Effector CD4-positive, alpha-beta T cell (primary cell): ENCODE measurements around the gene GNAO1.

ENCODE experiments used
- DNase-seq: peaks from one replicate; pipeline ENCODE4 v3.0.0-alpha.2; 2020

GNAO1 gene

DNA sequence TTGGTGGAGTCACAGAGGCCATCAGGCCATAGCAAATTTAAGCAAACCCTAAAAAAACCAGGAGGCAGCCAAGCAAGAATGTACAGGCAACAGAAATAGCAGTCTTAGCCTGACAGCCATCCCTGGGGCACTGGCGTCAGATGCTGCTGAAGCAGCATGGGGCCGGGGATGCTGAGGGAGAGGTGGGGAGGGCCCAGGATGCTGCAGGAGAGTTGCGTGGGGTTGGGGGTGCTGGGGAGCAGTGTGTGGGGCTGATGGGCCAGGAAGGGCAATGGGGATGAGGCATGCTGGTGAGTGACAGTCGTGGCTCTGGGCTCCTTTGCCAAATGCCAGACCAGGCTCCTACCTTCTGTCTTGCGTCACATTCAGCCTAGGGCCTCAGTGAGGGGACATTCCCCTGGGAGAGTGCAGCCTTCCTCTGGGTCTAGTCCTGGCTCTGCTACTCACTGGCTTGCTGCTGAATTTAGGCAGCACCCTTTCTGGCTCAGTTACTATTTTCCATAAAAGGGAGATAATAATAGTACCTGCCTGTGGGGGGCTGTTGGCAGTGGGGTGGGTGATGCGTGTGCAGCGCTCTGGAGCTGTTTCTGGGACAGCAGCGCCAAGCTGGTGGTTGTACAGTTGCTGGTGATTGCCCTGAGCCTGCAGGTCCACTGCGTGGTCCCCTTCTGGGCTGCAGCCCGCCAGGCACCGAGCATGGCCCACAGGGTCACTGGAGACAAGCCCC, 146.0 kb downstream of the GNAO1 start:
- DNase-seq: no peak

DNA sequence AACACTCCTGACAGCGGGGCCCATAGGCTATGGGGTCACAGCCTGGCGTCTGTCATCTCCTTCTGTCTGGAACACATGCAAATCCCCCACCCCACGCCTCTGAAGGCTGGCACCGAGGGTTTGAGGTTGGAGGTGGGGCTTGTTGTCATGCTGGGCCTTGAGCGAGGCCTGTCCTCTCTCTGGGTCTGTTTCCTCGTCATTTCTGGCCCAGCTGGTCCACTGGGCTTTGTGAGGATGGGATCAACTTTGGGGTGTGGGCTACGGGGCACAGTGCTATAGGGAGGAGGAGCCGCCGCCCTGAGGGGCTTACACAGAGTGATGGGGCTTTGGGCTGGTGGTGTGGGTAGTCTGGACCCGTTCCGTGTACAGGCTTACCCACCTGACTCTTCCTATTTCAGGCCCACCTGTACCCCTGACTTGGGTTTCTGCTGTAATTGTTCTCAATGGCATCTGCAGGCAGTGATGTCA, 146.6 kb downstream of the GNAO1 start:
- no peak for DNase-seq

DNA sequence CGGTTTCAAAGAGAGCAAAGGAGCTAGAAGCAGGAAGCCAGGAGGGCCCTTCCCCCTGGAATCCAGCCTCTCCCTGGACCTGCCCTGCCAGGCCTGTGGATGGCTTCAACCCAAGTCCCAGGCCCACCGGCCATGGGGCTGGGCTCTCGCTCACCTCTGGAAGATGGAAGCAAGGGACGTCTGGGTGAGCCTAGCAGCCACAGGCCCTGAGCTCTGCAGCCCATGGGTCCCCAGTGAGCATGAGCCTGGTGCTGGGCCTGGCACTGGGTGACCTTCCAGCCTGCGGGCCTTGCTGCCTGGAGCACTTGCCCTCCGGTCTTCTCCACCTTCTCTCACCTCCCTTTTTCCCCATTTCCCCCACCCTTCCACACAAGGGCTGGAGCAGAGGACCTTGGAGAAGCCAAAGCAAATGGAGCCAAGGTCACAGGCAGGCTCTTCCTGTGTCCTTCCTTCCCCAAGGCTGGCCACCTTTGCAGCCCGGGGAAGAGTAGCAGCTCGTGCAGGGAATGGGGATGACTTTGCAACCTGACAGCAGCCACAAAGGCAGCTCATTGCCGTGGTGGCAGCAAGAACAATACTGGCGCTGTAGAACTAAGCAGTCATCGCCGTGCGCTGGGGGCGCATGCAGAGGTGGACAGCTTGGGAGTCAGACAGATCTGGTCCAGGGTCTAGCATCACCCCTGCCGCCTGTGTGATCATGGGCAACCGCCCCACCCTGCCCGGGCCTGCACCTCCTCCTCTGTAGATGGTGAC, 147.5 kb downstream of the GNAO1 start:
- no peak for DNase-seq

DNA sequence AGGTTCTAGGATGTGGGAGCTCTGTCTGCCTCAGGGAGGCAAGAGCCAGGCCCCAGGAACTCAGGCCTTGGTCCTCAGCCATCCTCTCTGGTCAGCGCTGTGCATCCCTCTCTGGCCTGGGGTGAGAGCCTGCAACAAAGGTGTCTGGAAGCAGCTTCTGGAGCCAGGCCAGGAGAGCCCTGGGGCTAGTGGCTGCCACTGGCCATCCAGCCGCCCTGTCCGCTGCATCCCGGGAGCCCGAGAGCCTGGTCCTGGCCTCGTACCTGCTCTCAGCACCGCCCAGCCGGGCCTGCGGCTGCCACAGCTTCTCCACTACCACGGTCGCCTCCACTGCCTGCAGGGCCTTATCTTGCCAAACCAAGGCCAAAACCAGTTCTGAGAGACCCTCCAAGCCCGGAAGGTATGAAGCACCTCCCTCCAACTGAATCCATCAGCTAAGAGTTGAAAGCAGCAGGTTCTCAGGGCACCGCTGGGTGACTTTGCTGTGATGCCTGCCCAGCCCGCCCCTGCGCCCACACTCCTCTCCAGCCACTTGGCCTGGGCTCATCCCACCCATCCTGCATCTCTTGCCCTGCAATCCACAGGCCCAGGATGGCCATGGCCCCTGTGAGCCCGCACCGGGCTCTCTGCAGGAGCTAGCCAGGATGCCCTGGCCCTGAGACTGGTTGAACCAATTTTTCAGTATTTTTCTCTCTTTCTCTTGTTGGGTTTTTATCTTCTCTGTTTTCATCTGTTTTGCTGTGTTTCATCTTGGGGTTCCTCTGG, 148.3 kb downstream of the GNAO1 start:
- DNase-seq: no peak

DNA sequence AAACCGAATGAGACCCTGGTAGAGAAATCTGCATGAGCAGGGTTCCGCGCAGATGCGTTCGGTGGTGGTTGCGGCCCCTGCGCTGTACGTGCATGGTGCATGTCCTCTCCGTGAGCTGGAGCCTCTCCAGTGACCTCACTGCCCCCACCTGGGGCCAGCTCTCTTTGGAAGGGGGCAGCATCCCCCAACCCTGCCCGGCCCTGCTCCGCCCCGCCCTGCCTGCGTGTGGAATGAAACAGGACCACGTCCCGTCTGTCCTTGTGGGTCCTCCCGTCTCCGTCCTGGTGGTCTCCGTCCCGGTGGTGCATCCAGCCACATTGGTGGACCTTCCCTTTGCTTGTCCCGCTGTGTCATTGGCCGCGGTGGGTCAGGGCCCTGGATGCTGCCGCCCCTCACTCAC, 149.1 kb downstream of the GNAO1 start:
- DNase-seq: no peak

DNA sequence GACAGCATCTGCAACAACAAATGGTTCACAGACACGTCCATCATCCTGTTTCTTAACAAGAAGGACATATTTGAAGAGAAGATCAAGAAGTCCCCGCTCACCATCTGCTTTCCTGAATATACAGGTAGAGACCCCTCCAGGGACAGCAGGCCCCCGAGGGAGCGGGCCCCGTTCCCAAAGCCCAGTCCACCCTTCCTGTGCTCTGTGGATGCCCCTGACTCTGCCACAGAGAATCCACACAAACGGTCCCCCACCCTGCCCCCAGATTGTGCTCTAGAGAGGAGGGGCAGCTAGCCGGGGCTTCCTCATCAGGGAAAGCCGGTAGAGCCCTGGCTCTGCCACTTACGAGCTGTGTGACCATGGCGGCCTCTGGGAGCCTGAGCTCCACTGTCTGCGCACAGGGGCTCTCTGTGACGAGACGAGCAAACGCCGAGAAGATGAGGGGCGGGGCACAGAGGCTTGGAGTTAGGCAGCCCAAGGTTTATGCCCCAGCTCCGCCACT, 149.6 kb downstream of the GNAO1 start:
- no peak for DNase-seq

DNA sequence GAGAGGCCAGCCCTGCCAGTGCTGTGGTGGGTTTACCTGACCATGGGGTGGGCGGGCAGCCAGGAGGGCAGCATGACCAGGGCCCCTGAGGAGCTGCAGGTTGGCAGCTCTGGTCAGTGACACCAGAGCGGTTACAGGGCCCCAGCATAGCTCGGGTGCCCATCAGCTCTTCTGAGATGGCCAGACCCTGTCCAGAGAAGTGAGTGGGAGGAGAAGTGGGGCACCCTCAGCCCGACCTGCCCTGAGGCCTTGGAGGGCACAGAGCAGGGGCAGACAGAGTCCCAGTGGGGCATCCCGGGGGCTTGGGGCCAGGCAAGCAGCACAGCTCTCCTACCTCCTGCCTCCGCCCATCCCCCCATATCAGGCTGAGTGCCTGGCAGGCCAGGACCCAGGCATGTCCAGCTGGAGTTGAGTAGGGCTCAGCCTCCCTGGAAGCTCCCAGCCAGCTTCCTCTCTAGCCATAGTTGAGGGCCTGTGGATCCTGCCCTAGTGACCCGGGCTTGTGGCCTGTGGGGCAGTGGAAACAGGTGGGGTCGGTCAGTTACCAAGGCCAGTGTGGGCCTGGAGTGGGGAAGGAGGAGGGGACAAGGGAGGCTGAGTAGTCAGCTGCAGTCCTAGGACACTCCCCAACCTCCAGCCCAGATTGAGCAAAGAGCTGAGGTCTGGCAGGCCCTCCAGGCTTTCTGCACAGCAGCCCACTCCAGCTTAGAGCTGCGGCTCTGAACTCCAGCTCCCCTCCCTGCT, 150.5 kb downstream of the GNAO1 start:
- DNase-seq: no peak

DNA sequence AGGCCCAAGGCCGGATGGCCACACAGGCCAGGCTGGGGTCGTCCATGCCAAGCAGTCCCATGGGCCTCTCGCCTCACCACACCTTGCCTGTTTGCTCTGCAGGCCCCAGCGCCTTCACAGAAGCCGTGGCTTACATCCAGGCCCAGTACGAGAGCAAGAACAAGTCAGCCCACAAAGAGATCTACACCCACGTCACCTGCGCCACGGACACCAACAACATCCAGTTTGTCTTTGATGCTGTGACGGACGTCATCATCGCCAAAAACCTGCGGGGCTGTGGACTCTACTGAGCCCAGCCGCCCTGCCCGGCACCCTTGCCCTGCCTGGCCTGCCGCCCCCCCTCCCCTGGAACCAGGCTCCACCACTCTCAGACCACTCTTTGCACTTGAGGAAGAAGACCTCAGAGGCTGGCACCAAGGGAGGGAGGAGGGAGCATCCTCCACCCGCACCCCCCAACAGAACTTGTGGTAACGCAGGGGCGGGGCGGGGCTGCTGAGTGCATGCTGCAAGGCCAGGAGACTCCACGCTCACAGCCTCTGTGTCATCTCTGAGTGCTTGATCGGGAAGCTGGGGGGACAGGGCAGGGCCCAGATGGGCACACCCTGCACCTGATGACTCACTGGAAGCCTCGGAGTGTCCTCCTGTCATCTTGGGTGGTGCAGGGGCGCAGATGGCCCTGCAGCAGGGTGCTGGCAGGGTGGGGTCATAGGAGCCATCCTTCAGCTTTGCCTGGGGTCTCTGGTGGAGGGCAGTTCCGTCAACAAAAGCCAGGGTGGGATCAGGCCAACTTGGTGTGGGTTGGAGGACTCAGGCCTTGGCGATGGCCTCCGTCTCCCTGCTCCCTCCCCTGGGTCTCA, 152.6 kb downstream of the GNAO1 start:
- no peak for DNase-seq

DNA sequence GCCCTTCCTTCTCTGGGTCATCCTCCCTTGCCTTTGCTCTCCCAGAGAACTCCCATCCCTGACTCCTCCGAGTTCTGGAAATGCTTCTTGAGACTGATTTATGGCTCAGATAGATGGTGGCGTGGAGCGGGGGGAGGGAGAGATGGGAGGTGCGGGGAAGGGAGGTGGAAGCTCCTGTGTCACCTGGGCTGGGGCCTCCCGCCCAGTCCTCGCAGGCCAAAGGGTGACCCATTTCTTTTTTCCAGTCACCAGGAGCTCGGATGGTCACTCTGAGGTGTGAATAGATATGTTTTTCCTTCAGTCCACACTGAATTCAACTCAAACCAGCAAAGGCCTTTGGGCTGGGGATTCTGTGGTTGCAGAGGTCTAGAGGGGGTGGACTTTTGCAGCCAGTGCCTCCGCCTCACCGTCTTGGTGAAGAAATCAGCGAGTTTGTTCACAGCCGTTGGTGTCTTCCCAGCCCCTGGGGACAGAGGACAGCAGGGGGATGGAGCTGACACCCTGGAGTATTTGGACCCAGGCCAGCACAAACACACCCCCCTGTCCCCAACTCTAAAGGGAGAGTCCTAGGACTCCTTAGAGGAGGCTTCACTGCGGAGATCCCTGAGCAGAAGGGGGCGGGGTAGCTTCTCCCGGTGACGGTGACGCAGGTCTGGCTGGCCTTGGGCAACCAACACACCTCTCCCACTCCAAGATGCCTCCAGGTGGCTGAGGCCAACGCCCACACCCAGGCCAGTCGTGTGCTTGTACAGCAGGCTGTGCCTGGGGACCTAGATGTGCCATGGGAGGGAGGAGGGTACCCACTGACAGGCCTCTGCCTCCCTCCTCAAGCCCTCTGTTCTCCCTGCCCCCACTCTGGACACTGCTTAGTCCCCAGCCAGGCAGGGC, 153.5 kb downstream of the GNAO1 start:
- no peak for DNase-seq

DNA sequence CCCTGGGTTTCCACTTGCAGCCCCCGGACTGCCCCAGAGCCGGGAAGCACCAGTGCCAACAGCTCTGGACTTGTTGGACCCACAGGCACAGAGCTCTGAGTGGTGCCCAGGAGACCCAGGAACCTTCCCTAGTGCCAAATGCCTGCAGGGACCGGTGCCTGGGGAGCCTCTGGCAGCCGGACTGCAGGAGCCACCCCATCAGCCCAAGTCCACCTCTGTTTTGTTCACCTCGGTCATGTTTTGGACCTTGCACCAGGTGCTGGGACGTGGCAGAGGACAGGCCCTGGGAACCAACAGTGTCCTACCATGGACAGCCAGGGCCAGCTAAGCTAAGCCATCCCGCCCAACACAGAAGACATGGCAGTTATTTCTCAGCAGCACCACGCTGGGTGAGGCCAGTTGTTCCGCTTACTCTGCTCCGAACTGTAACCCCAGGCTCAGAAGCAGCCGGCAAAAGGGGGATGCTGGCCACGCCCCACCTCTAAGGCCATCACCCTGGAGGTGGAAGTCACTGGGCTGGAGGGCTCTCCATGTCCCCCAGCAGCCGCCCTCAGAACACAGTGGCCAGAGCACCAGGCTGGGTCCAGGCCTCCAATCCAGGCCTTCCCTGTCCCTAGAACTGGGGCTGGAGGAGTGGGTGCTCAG, 154.2 kb downstream of the GNAO1 start:
- no peak for DNase-seq

DNA sequence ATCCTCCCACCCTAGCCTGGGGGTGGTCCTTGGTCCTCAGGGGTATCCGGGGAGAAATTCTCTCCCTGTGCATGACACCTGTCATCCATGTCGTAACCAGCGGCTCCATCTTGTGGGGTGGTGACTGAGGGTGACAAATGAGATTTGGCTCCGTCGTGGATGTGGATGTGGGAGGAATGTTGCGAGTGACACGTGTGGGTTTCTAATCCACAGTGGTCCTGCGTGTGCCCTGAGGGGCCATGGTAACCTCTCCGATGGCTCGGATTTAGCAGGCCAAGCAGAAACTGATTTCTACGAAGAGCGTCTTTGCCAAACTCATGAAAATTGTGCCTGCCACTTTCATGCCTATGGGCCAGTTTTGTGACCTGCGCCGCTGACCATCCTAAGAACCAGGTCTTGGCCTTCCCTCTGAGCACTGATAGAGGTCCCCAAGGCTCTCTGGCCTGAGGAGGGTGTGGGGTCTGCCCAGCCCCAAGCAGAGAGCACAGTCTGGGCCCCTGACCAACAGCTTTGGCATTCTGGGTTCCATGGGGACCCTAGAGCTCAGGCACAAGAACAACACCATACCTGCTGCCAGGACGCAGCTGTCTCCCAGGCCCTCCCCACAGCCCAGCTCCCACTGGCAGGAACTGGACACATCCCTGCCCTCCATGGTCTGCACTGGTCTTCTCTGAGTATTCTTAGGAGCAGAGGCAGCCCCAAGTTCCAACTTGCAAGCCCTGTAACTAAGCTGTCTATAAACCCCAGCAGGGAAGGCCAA, 155.0 kb downstream of the GNAO1 start:
- no peak for DNase-seq

DNA sequence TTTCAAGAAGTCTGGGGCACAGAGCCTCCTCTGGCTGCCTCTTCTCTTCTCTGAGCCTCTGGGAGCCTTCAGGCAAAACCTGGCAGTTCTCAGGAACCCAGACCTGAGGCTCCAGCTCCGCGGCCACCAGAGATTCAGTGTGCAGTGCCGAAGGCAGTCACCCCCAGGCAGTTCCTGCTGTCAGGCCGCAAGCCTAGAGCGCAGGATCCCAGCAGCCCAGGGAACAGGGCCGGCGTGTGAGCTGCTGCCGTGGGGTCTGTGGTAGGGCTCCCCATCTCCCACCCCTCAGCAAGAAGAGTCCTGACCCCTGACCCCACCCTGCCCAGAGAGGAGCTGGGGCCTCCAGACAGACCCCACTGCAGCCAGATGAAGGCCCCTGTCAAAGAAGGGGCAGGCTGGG, 155.9 kb downstream of the GNAO1 start:
- DNase-seq: no peak

DNA sequence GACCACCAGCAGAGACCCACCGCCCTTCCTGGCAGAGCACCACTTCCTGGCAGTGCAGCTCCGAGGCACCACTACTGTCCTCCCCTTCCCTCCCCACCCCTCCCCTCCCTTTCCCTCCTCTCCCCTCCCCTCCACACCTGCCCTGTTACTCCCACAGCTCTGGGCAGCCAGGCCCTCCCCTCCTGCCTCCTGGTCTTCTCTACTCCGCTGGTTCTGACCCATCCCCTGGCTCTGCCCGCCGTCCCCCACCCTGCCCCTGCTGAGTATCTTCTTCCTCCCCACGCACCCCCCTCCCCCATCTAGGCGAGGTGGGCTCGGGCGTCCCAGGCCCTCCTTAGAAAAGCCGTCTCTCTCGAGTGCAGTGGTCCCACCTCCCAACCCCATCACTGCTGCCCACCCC, 156.4 kb downstream of the GNAO1 start:
- DNase-seq: no peak

DNA sequence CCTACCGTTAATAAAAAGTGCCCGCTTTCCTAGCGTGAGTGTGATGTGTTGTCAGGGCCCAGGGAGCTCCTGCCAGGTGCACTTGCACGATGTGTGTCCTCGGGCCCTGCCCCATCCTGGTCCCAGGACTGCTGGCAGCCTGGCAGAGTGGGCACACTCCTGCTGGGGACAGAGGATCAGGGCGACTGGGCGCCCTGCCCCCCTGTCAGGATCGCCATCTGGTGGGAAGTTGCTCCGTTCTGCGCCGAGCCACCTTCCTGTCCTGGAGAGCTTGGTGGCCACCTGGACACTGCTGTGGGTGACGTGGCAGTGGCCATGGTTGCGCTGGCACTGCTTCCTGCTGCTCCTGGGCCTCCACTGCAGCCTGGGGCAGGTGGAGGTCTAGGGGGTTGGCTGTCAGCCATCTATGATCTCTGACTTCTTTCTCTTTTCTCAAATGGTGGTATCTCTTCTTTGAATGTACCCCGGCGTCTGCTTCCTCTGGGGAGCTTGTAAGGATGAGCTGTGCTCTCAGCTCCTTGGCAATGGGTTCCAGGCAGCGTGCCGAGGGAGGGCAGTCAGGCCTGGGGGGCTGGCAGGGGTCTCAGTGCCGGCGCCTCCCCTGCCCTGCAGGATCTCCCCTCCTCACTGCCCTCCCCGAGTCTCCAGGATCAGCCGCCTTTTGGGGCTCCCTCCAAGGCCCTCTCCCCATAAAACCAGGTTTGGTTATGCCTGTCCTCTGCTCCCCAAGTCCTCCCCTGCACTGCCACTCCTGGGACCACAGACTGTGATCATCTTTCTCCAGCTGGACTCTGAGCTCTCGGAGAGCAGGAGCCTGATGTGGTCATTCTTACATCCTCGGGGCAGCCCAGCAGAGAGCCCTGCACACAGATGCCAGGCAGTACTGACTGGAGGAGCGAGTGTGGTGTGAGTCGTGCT, 157.1 kb downstream of the GNAO1 start:
- no peak for DNase-seq

DNA sequence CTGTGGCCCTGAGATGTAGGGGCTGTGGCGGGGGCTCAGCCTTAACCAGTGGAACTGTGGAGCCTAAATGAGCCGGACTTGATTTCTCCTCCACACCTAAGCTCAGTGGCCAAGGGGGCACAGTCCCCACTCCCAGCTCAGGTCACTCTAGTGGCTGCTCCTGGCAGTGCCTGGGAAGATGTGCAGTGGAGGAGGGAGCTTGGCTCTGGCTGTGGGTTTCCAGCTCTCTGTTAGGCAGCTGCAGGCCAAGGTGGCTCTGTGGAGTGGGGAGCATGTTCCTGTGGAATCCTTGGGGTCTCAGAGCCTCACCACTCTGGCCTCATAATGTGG, 157.8 kb downstream of the GNAO1 start:
- DNase-seq: no peak

DNA sequence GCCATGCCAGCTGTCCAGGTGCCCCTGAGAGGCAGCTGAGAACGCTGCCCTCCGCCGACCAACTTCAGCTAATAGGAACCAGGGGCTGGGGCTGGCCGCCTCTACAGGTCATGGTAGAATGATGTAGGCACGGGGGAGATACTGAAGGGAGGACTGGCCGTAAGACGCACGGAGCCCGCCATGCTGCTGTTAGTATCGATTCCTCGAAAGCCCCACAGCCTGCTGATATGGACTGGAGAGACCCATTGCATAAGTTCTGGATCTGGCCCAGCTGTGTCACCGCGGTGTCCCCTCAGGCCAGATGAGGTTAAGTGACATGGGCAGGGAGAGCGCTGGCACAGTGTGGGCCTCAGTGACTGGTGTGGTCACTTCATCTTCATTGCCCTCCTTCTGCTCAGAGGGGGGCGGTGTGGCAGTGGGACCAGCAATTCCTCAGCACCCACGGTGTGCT, 158.4 kb downstream of the GNAO1 start:
- DNase-seq: no peak

DNA sequence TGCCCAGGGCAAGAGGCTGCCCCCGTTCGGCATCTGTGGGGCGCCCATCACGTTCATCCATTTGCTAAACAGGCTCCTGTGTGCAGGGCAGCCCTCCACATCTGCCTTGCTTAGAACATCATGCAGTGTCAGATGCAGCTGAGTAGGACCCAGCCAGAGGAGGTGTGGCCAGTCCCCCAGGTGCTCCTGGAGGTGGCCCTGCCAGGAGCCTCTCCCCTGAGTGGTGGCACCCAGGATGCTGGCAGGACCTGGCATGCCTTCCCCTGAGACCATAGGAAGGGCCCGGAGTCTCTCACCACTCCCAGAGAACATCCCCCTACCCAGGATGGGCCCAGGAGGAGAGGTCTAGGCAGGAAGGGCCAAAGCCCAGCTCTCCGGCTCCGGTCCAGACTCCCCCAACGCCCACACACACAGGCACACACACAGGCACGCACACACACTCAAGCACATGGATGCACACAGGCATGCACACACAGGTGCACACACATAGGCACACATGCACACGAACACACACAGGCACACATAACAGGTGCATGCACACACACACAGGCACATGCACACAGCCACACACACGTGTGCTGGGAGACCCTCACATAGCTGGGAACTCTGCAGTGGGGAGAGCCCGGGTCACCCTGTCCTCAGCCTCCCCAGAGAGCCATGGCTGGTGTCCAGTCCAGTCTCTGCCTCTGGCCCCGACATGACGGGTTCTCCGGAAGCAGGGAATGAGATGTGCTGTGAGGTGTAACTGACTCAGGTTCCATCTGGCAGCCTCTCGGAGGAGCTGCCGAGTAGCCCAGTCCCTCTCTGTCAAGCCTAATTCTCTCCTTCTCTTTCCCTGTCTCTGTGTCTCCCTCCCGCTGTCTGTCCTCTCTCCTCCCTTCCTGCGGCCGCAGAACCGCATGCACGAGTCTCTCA, 159.5 kb downstream of the GNAO1 start:
- DNase-seq: no peak
